WERI-Rb-1 (cell line): ENCODE data around the gene PROKR1.

ENCODE experiments used
- DNase-seq: peaks from one replicate; pipeline ENCODE4 v3.0.0-alpha.2; 2020
- H3K27ac ChIP-seq: fragments of 250-450 bp; sonication (Bioruptor Pico); 2 replicates; pipeline ENCODE4 v1.5.1; 2020; ENCODE audit warnings: mild to moderate bottlenecking, moderate library complexity
- H3K27me3 ChIP-seq: fragments of 250-450 bp; sonication (Bioruptor Pico); 2 replicates; pipeline ENCODE4 v1.5.1; 2021; ENCODE audit warnings: mild to moderate bottlenecking, low read depth, moderate library complexity; ENCODE audit not compliant: insufficient read depth, severe bottlenecking
- H3K36me3 ChIP-seq: fragments of 250-450 bp; sonication (Bioruptor Pico); 2 replicates; pipeline ENCODE4 v1.5.1; 2020; ENCODE audit warnings: mild to moderate bottlenecking, moderate library complexity
- H3K4me3 ChIP-seq: 2 replicates; pipeline ENCODE4 v1.5.1; 2011; ENCODE audit warnings: low read depth, mild to moderate bottlenecking, control low read depth, low read length
- H3K9me3 ChIP-seq: fragments of 250-450 bp; sonication (Bioruptor Pico); 2 replicates; pipeline ENCODE4 v1.5.1; 2021; ENCODE audit warnings: mild to moderate bottlenecking, moderate library complexity; ENCODE audit not compliant: severe bottlenecking
- CTCF ChIP-seq: IDR thresholded peaks from 2 replicates; pipeline ENCODE4 v1.5.1; 2011; ENCODE audit warnings: low read depth, mild to moderate bottlenecking, control low read depth, inconsistent platforms, low read length

Gene PROKR1

GRCh38 chr2:68604077-68604476, 39.3 kb upstream of the PROKR1 start:
- TF ChIP-seq CTCF: no peak
- no peaks in the 10 kb centered on the region for H3K36me3 ChIP-seq

GRCh38 chr2:68605939-68606338, 37.4 kb upstream of the PROKR1 start:
- no peak overlapping the region for H3K27ac ChIP-seq
- no peaks in the 10 kb centered on the region for H3K27me3 ChIP-seq
- H3K36me3 ChIP-seq: no peaks in the 10 kb centered on the region
- H3K4me3 ChIP-seq: no peak overlapping the region
- TF ChIP-seq CTCF: no peak
- no peak for DNase-seq
- H3K9me3 ChIP-seq: peaks cover 12% of the 10 kb centered on the region

More at GRCh38 chr2:68604077-68604476, 39.3 kb upstream of the PROKR1 start:
- Histone ChIP-seq H3K27me3 (no peaks in the 10 kb centered on the region), H3K9me3 (peaks cover 12% of the 10 kb centered on the region), H3K4me3 (no peak overlapping the region), H3K27ac (no peak overlapping the region)
- DNase-seq: no peak

GRCh38 chr2:68606759-68607158, 36.6 kb upstream of the PROKR1 start:
- TF ChIP-seq CTCF: no peak
- DNase-seq: no peak
- Histone ChIP-seq H3K36me3 (no peaks in the 10 kb centered on the region), H3K27ac (no peak overlapping the region), H3K27me3 (no peaks in the 10 kb centered on the region), H3K9me3 (peaks cover 15% of the 10 kb centered on the region), H3K4me3 (no peak overlapping the region)

- TF ChIP-seq CTCF: no peak
- H3K9me3 ChIP-seq: peaks cover 11% of the 10 kb centered on the region
- no peak overlapping the region for H3K27ac ChIP-seq
- H3K27me3 ChIP-seq: no peaks in the 10 kb centered on the region
- no peak for DNase-seq
- no peak overlapping the region for H3K4me3 ChIP-seq
- H3K36me3 ChIP-seq: no peaks in the 10 kb centered on the region
Measured at GRCh38 chr2:68607837-68608236, 35.5 kb upstream of the PROKR1 start.

- no peak for TF ChIP-seq CTCF
- peaks cover 11% of the 10 kb centered on the region for H3K9me3 ChIP-seq
- H3K36me3 ChIP-seq: no peaks in the 10 kb centered on the region
- DNase-seq: no peak
- no peak overlapping the region for H3K27ac ChIP-seq
- H3K4me3 ChIP-seq: no peak overlapping the region
- H3K27me3 ChIP-seq: no peaks in the 10 kb centered on the region
Measured at GRCh38 chr2:68612765-68613519, 30.4 kb upstream of the PROKR1 start.

- TF ChIP-seq CTCF: no peak
- no peak for DNase-seq
- H3K27ac ChIP-seq: no peak overlapping the region
Measured at GRCh38 chr2:68620772-68621171, 22.6 kb upstream of the PROKR1 start.

More at GRCh38 chr2:68620772-68621171, 22.6 kb upstream of the PROKR1 start:
- Histone ChIP-seq H3K27me3 (no peaks in the 10 kb centered on the region), H3K9me3 (no peaks in the 10 kb centered on the region), H3K36me3 (no peaks in the 10 kb centered on the region), H3K4me3 (no peak overlapping the region)
